Endodermal cell (in vitro differentiated cells): ENCODE measurements around the gene ZSCAN5A. TPM values are rescaled to one million over a fixed set of nuclear protein-coding genes. Genes with fewer than 3 reads are reported as not detected.
A peak's percentile ranks its signal among the peaks of the same experiment; 100 is the strongest.
"Not testable (repeated sequence)": the region's sequence is repeated elsewhere in the genome, so short reads cannot be mapped to it uniquely, and the experiment has no call there.

Source experiments
- DNase-seq: peaks from one replicate; pipeline ENCODE4 v3.0.0-alpha.2; 2017
- H3K27ac ChIP-seq: 2 replicates; pipeline ENCODE4 v1.5.1; 2013; ENCODE audit warnings: mild to moderate bottlenecking, low read depth, low read length, moderate library complexity
- H3K27me3 ChIP-seq: 2 replicates; pipeline ENCODE4 v1.6.1; 2013; ENCODE audit warnings: mild to moderate bottlenecking, low read length, moderate library complexity; ENCODE audit not compliant: insufficient read depth, control insufficient read depth, poor library complexity, severe bottlenecking
- H3K36me3 ChIP-seq: 2 replicates; pipeline ENCODE4 v1.7.0; 2013; ENCODE audit warnings: mild to moderate bottlenecking, low read length, moderate library complexity; ENCODE audit not compliant: control insufficient read depth, insufficient read depth
- H3K4me1 ChIP-seq: one replicate; pipeline ENCODE4 v1.7.0; 2013; ENCODE audit warnings: low read length; ENCODE audit not compliant: control insufficient read depth, insufficient read depth
- H3K4me3 ChIP-seq: 2 replicates; pipeline ENCODE4 v1.5.1; 2013; ENCODE audit warnings: mild to moderate bottlenecking, low read length, moderate library complexity
- H3K9ac ChIP-seq: 2 replicates; pipeline ENCODE4 v1.6.1; 2013; ENCODE audit warnings: mild to moderate bottlenecking, low read length, moderate library complexity; ENCODE audit not compliant: poor library complexity, severe bottlenecking; ENCODE audit errors: extremely low read depth
- H3K9me3 ChIP-seq: 2 replicates; pipeline ENCODE4 v1.6.1; 2013; ENCODE audit warnings: mild to moderate bottlenecking, low read length, moderate library complexity; ENCODE audit not compliant: control insufficient read depth
- H3K27ac Mint-ChIP-seq: 2 replicates; pipeline ENCODE4 v1.8.0; 2020; ENCODE audit warnings: mixed read lengths
- H3K27me3 Mint-ChIP-seq: 2 replicates; pipeline ENCODE4 v1.8.0; 2021; ENCODE audit warnings: mild to moderate bottlenecking, mixed read lengths; ENCODE audit not compliant: insufficient read depth
- H3K36me3 Mint-ChIP-seq: 2 replicates; pipeline ENCODE4 v1.8.0; 2020; ENCODE audit warnings: low read depth, mixed read lengths
- H3K4me1 Mint-ChIP-seq: 2 replicates; pipeline ENCODE4 v1.8.0; 2020; ENCODE audit warnings: mixed read lengths
- H3K4me3 Mint-ChIP-seq: 2 replicates; pipeline ENCODE4 v1.8.0; 2020; ENCODE audit warnings: mild to moderate bottlenecking, moderate library complexity, mixed read lengths
- H3K9me3 Mint-ChIP-seq: 2 replicates; pipeline ENCODE4 v1.8.0; 2020; ENCODE audit warnings: mild to moderate bottlenecking, mixed read lengths
- CTCF ChIP-seq: fragments of 200-600 bp; sonication (generic); conservative IDR thresholded peaks from 2 replicates; pipeline ENCODE4 v1.5.0; 2021; ENCODE audit warnings: antibody characterized with exemption, mild to moderate bottlenecking
- WGBS, 2 experiments: methylation state at CpG; one replicate each; pipeline versions ENCODE4 v1.1.5 to v1.1.7; 2013; ENCODE audit warnings: missing lambda C conversion rate in 2 of 2, mixed read lengths in 1 of 2; ENCODE audit not compliant: insufficient coverage in 1 of 2, insufficient read length in 1 of 2; 5-methylcytosine and 5-hydroxymethylcytosine counted together
- total RNA-seq, 2 donors: library from RNA; stranded (reverse); fragmentation: NEBNext Ultra II Directional in 1 of 2; extraction: Animal tissue kit (Norgen Biotek cat#: 25700) in 1 of 2; gene quantifications; 2 replicates in 1 of 2; 3 replicates in 1 of 2; pipeline ENCODE4 v1.2.1, GENCODE V29; 2021

ZSCAN5A gene
- total RNA-seq, 2 donors from 2014 or later: 11.9 to 20.8 TPM

DNA sequence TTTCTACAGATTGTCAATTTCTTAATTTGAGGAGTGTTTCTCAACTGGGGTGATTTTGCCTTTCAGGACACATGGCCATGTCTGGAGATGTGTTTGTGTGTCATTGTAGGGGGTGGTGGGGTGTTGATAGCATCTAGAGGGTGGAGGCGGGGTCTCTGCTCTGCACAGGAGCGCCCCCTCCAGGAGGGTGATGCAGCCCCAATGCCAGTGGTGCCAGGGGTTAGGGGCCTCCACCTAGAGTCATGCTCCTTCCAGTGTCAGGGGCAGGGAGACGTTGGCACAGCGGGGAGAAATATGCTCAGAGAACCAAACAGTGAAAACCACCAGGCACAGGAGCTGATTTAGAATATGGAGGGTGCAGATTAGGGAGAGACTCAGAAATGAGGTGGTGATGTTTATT, 68.9 kb downstream of the ZSCAN5A start:
- not testable (repeated sequence) for DNase-seq, H3K4me1 Mint-ChIP-seq, H3K9me3 ChIP-seq, H3K4me3 Mint-ChIP-seq, H3K36me3 ChIP-seq, H3K36me3 Mint-ChIP-seq, H3K27ac ChIP-seq, H3K27me3 Mint-ChIP-seq, H3K4me3 ChIP-seq, H3K27ac Mint-ChIP-seq, H3K27me3 ChIP-seq, H3K9me3 Mint-ChIP-seq, H3K9ac ChIP-seq, H3K4me1 ChIP-seq
- TF ChIP-seq CTCF: peak; percentile 53
- 84 to 88% methylated on average over 2 of the region's 4 CpGs for WGBS, 2 experiments

DNA sequence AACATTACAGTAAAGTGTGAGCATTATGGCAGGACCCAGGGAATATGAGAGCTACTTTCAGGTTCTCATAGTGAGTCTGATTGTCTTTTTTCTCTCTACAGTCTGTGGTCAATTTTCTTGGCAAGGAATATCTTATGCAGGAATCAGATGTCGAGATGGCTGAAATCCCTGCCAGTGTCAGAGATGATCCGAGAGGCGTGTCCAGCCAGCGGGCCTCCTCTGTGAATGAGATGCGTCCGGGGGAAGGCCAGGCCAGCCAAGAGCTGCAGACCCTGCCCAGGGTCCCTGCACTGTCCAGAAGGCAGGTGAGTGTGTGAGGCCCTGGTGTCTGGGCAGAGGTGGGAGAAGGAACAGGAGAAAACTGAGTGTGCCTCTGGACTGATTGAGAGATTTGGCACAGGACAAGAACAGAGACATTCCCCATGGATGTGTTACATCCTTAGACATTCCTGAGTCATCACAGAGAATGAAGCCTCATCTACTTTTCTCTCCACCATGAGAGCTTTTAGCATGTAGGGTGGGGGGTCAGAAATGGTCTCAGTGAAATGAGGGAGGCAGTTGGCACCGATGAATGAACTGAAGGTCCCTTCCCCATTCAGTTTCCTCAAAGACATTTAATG, 69.4 kb downstream of the ZSCAN5A start:
- Mint-ChIP-seq H3K9me3 (no peaks in the 10 kb centered on the region), H3K4me3 (no peak overlapping the region), H3K36me3 (no peaks in the 10 kb centered on the region), H3K27me3 (peaks cover 4% of the 10 kb centered on the region), H3K27ac (no peak overlapping the region), H3K4me1 (no peaks in the 10 kb centered on the region)
- Histone ChIP-seq H3K9ac (no peak overlapping the region), H3K9me3 (no peaks in the 10 kb centered on the region), H3K4me1 (no peaks in the 10 kb centered on the region), H3K36me3 (no peaks in the 10 kb centered on the region), H3K27ac (no peak overlapping the region), H3K27me3 (no peaks in the 10 kb centered on the region), H3K4me3 (no peak overlapping the region)
- no peak for TF ChIP-seq CTCF
- 89 to 95% methylated on average over 6 to 7 of the region's 7 CpGs for WGBS, 2 experiments
- DNase-seq: no peak

- no peak for TF ChIP-seq CTCF
- H3K9me3 ChIP-seq: no peaks in the 10 kb centered on the region
- Mint-ChIP-seq H3K27me3 (peaks cover 12% of the 10 kb centered on the region), H3K9me3 (no peaks in the 10 kb centered on the region), H3K27ac (no peak overlapping the region), H3K4me1 (no peaks in the 10 kb centered on the region), H3K4me3 (no peak overlapping the region), H3K36me3 (peaks cover 28% of the 10 kb centered on the region)
- H3K9ac ChIP-seq: no peak overlapping the region
- H3K27ac ChIP-seq: no peak overlapping the region
- H3K4me3 ChIP-seq: no peak overlapping the region
- no peak for DNase-seq
- WGBS, 2 experiments: 88 to 89% methylated on average over 9 of the region's 9 CpGs
- no peaks in the 10 kb centered on the region for H3K36me3 ChIP-seq
- no peaks in the 10 kb centered on the region for H3K27me3 ChIP-seq
- no peaks in the 10 kb centered on the region for H3K4me1 ChIP-seq
These were observed 91.2 kb downstream of the ZSCAN5A start for GRCh38 chr19:56223481-56223880.
